HepG2 (cell line): ENCODE data around the gene SRCIN1. TPM values are rescaled to one million over a fixed set of nuclear protein-coding genes. Genes with fewer than 3 reads are reported as not detected.

Experiments used
- ARNT2 ChIP-seq: sonication (generic); formaldehyde crosslinking; IDR thresholded peaks from 2 replicates; pipeline ENCODE4 v1.8.0; 2022; ENCODE audit warnings: mild to moderate bottlenecking, low read depth, missing genetic modification reagents, moderate library complexity
- ETV6 ChIP-seq: sonication (generic); formaldehyde crosslinking; conservative IDR thresholded peaks from 2 replicates; pipeline ENCODE4 v1.4.0; 2020; ENCODE audit warnings: missing genetic modification reagents
- RXRB ChIP-seq: IDR thresholded peaks from 2 replicates; pipeline ENCODE4 v1.6.1; 2016; ENCODE audit warnings: borderline replicate concordance, missing genetic modification reagents, missing compliant biosample characterization
- SALL1 ChIP-seq: sonication (generic); formaldehyde crosslinking; IDR thresholded peaks from 2 replicates; pipeline ENCODE4 v1.8.0; 2022; ENCODE audit warnings: mild to moderate bottlenecking, missing genetic modification reagents
- SUZ12 ChIP-seq: fragments of 150-350 bp; IDR thresholded peaks from 2 replicates; pipeline ENCODE4 v1.6.1; 2014; ENCODE audit warnings: low read depth, low read length
- TBX2 ChIP-seq: sonication (generic); formaldehyde crosslinking; IDR thresholded peaks from 2 replicates; pipeline ENCODE4 v1.5.0; 2020; ENCODE audit warnings: missing genetic modification reagents, mild to moderate bottlenecking, borderline replicate concordance
- TOPORS ChIP-seq: sonication (generic); formaldehyde crosslinking; IDR thresholded peaks from 2 replicates; pipeline ENCODE4 v1.8.0; 2023; ENCODE audit warnings: mild to moderate bottlenecking, missing genetic modification reagents
- ZNF160 ChIP-seq: sonication (generic); formaldehyde crosslinking; IDR thresholded peaks from 2 replicates; pipeline ENCODE4 v1.8.0; 2022; ENCODE audit warnings: mild to moderate bottlenecking, inconsistent platforms, missing genetic modification reagents
- ZNF460 ChIP-seq: sonication (generic); formaldehyde crosslinking; IDR thresholded peaks from 2 replicates; pipeline ENCODE4 v1.5.1; 2020; ENCODE audit warnings: missing genetic modification reagents, mild to moderate bottlenecking, borderline replicate concordance
- ZNF883 ChIP-seq: sonication (generic); formaldehyde crosslinking; IDR thresholded peaks from 2 replicates; pipeline ENCODE4 v1.5.1; 2020; ENCODE audit warnings: mild to moderate bottlenecking, missing genetic modification reagents; ENCODE audit errors: not compliant biosample characterization
- polyA plus RNA-seq, 8 experiments: library from polyadenylated mRNA; depleted of rRNA in 3 of 8; stranded (reverse) in 7 of 8; unstranded in 1 of 8; fragments of >200 nt; fragmentation: Illumina TruSeq in 4 of 8; extraction: Trizol in 4 of 8; gene quantifications; 2 replicates each; pipeline versions ENCODE4 v1.2.1 to v1.2.3, GENCODE V29; 2011 to 2016; ENCODE audit warnings: low read depth in 4 of 8, missing spikeins in 1 of 8, mixed read lengths in 1 of 8; ENCODE audit not compliant: insufficient read depth in 1 of 8
- total RNA-seq, 5 experiments: library from RNA; depleted of rRNA; stranded (reverse); fragments of >200 nt; fragmentation: Illumina TruSeq; extraction: Trizol; gene quantifications; 2 replicates each; pipeline ENCODE4 v1.2.3, GENCODE V29; 2016; ENCODE audit warnings: low read depth in 1 of 5
- TF ChIP-seq, protein P1 (sequence below): IDR thresholded peaks from 2 replicates; pipeline ENCODE4 v1.4.0; 2020; ENCODE audit warnings: mild to moderate bottlenecking, missing genetic modification reagents
- TF ChIP-seq, protein P2 (sequence below): sonication (generic); formaldehyde crosslinking; IDR thresholded peaks from 2 replicates; pipeline ENCODE4 v1.5.1; 2020; ENCODE audit warnings: missing genetic modification reagents, mild to moderate bottlenecking, borderline replicate concordance
- TF ChIP-seq, protein P3 (sequence below): IDR thresholded peaks from 2 replicates; pipeline ENCODE4 v1.6.1; 2016; ENCODE audit warnings: low read depth, control low read depth
- TF ChIP-seq, protein P4 (sequence below): sonication (generic); formaldehyde crosslinking; IDR thresholded peaks from 2 replicates; pipeline ENCODE4 v1.5.1; 2020; ENCODE audit warnings: mild to moderate bottlenecking, missing genetic modification reagents, borderline replicate concordance
- TF ChIP-seq, protein P5 (sequence below): IDR thresholded peaks from 2 replicates; pipeline ENCODE4 v1.6.1; 2016; ENCODE audit warnings: mild to moderate bottlenecking, missing biosample characterization, missing genetic modification reagents
- TF ChIP-seq, protein P6 (sequence below): sonication (generic); formaldehyde crosslinking; IDR thresholded peaks from 2 replicates; pipeline ENCODE4 v1.5.0; 2020; ENCODE audit warnings: missing genetic modification reagents

Gene SRCIN1
- total and polyA plus RNA-seq, 2 of the 13 experiments (the other 11 are each of a cell fraction or from before 2014, with no cell fraction given) = 1.2 to 9.6 TPM

DNA sequence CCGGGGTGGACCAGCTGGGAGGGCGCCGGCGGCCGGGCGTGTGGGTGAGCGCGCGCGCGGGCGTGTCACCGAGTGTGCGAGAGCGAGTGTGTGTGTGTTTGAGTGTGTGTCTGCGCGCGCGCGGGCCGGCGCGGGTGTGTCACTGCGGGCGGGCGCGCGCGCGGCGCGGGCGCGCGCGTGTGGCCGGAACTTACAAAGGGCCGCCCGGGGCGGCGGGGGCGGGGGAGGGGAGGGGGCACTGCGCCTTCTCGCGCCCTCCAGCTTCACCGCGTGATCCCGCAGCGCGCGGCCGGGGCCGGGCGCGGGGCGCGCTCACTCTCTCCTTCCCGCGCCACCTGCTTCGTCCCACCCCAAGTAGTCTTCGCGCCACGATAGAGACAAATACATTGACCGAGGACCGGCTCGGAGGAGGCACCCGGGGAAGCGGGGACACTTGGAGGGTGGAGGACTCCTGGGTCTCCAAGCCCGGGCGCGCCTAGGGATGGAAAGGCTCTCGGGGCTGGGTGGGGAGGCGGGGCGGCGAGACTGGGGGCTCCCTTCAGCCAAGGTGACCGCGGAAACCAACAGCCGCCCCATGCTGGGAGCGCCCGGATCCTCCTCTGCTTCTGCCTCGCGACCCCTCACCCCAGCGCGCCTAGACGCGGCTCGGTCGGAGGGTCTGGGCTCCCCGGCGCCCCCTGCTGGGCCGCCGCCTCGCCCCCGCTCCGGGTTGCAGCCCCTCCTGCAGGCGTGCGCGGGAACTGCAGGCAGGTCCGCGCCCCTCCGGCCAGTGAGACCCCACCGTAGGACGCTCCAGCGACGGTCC lies at the start of gene SRCIN1 (continued):
- TF ChIP-seq, protein P1, sequence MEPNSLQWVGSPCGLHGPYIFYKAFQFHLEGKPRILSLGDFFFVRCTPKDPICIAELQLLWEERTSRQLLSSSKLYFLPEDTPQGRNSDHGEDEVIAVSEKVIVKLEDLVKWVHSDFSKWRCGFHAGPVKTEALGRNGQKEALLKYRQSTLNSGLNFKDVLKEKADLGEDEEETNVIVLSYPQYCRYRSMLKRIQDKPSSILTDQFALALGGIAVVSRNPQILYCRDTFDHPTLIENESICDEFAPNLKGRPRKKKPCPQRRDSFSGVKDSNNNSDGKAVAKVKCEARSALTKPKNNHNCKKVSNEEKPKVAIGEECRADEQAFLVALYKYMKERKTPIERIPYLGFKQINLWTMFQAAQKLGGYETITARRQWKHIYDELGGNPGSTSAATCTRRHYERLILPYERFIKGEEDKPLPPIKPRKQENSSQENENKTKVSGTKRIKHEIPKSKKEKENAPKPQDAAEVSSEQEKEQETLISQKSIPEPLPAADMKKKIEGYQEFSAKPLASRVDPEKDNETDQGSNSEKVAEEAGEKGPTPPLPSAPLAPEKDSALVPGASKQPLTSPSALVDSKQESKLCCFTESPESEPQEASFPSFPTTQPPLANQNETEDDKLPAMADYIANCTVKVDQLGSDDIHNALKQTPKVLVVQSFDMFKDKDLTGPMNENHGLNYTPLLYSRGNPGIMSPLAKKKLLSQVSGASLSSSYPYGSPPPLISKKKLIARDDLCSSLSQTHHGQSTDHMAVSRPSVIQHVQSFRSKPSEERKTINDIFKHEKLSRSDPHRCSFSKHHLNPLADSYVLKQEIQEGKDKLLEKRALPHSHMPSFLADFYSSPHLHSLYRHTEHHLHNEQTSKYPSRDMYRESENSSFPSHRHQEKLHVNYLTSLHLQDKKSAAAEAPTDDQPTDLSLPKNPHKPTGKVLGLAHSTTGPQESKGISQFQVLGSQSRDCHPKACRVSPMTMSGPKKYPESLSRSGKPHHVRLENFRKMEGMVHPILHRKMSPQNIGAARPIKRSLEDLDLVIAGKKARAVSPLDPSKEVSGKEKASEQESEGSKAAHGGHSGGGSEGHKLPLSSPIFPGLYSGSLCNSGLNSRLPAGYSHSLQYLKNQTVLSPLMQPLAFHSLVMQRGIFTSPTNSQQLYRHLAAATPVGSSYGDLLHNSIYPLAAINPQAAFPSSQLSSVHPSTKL (CRISPR knock-in tag) = peak; percentile 42; the same call in 1 of the 2 replicates
- TF ChIP-seq ETV6 (CRISPR knock-in tag) = peak; percentile 53; the same call in 1 of the 2 replicates
- TF ChIP-seq, protein P2, sequence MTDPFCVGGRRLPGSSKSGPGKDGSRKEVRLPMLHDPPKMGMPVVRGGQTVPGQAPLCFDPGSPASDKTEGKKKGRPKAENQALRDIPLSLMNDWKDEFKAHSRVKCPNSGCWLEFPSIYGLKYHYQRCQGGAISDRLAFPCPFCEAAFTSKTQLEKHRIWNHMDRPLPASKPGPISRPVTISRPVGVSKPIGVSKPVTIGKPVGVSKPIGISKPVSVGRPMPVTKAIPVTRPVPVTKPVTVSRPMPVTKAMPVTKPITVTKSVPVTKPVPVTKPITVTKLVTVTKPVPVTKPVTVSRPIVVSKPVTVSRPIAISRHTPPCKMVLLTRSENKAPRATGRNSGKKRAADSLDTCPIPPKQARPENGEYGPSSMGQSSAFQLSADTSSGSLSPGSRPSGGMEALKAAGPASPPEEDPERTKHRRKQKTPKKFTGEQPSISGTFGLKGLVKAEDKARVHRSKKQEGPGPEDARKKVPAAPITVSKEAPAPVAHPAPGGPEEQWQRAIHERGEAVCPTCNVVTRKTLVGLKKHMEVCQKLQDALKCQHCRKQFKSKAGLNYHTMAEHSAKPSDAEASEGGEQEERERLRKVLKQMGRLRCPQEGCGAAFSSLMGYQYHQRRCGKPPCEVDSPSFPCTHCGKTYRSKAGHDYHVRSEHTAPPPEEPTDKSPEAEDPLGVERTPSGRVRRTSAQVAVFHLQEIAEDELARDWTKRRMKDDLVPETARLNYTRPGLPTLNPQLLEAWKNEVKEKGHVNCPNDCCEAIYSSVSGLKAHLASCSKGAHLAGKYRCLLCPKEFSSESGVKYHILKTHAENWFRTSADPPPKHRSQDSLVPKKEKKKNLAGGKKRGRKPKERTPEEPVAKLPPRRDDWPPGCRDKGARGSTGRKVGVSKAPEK = no peak
- TF ChIP-seq TBX2 (CRISPR knock-in tag) = peak; percentile 75
- peak; percentile 49; the same call in 1 of the 2 replicates for TF ChIP-seq TOPORS (CRISPR knock-in tag)
- peak; percentile 71; the same call in 1 of the 2 replicates for TF ChIP-seq ZNF160
- TF ChIP-seq, protein P3, sequence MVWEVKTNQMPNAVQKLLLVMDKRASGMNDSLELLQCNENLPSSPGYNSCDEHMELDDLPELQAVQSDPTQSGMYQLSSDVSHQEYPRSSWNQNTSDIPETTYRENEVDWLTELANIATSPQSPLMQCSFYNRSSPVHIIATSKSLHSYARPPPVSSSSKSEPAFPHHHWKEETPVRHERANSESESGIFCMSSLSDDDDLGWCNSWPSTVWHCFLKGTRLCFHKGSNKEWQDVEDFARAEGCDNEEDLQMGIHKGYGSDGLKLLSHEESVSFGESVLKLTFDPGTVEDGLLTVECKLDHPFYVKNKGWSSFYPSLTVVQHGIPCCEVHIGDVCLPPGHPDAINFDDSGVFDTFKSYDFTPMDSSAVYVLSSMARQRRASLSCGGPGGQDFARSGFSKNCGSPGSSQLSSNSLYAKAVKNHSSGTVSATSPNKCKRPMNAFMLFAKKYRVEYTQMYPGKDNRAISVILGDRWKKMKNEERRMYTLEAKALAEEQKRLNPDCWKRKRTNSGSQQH (CRISPR knock-in tag) = peak; percentile 79; the same call in 1 of the 2 replicates
- peak; percentile 55; the same call in 1 of the 2 replicates for TF ChIP-seq ARNT2
- TF ChIP-seq, protein P4, sequence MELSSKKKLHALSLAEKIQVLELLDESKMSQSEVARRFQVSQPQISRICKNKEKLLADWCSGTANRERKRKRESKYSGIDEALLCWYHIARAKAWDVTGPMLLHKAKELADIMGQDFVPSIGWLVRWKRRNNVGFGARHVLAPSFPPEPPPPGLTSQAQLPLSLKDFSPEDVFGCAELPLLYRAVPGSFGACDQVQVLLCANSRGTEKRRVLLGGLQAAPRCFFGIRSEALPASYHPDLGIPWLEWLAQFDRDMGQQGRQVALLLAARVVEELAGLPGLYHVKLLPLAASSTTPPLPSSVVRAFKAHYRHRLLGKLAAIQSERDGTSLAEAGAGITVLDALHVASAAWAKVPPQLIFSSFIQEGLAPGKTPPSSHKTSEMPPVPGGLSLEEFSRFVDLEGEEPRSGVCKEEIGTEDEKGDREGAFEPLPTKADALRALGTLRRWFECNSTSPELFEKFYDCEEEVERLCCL = no peak
- TF ChIP-seq, protein P5, sequence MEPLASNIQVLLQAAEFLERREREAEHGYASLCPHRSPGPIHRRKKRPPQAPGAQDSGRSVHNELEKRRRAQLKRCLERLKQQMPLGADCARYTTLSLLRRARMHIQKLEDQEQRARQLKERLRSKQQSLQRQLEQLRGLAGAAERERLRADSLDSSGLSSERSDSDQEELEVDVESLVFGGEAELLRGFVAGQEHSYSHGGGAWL = peak; percentile 70
- TF ChIP-seq SALL1 (CRISPR knock-in tag) = 0 out of 2 replicates have a peak, but pooled peaks have one; percentile 38
- peak; percentile 73 for TF ChIP-seq ZNF883 (CRISPR knock-in tag)
- TF ChIP-seq RXRB (CRISPR knock-in tag) = peak; percentile 43; the same call in 1 of the 2 replicates
- no peak for TF ChIP-seq SUZ12
- TF ChIP-seq, protein P6, sequence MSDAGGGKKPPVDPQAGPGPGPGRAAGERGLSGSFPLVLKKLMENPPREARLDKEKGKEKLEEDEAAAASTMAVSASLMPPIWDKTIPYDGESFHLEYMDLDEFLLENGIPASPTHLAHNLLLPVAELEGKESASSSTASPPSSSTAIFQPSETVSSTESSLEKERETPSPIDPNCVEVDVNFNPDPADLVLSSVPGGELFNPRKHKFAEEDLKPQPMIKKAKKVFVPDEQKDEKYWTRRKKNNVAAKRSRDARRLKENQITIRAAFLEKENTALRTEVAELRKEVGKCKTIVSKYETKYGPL (CRISPR knock-in tag) = no peak
- no peak for TF ChIP-seq ZNF460
